Activated T-cell treated with anti-CD3 and anti-CD28 coated beads for 24 hours (primary cell): ENCODE measurements around the gene TSPAN4.

Experiments used
- DNase-seq: peaks from one replicate; pipeline ENCODE4 v3.0.0-alpha.2; 2020; ENCODE audit warnings: low read depth

The TSPAN4 gene

DNA sequence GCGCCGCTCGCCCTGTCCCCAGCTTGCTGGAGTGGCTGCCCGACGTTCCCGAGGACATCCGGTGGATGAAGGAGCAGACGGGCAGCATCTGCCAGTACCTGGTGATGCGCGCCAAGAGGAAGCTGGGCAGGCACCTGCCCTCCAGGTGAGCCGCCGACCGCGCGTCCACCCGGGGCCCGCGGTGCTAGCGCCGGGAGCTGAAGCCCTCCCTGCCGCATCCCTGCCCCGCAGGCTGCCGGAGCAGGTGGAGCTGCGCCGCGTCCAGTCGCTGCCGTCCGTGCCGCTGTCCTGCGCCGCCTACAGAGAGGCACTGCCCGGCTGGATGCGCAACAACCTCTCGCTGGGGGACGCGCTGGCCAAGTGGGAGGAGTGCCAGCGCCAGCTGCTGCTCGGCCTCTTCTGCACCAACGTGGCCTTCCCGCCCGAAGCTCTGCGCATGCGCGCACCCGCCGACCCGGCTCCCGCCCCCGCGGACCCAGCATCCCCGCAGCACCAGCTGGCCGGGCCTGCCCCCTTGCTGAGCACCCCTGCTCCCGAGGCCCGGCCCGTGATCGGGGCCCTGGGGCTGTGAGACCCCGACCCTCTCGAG, 18.3 kb upstream of the TSPAN4 start:
- DNase-seq, result no peak

GRCh38 chr11:824942-825341, 17.7 kb upstream of the TSPAN4 start:
- no peak for DNase-seq

GRCh38 chr11:825366-826226, 17.1 kb upstream of the TSPAN4 start:
- no peak for DNase-seq

GRCh38 chr11:826227-826621, 16.4 kb upstream of the TSPAN4 start:
- no peak for DNase-seq

DNA sequence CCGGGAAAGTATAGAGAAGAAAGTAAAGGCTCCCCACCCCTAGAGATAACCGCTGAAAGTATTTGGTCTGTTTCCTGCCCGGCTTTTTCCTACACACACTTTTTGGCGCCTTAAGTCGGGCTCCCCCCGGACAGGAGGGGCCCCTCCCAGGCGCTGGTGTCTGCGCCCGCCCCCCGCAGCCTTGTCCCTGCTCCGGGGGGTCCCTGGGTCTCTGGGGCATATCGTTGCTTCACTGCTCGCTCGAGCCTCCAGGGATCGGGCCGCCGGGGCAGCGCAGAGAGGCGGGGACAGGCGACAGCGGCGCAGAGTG, 15.9 kb upstream of the TSPAN4 start:
- DNase-seq, result no peak

GRCh38 chr11:827146-827896, 15.3 kb upstream of the TSPAN4 start:
- DNase-seq, result no peak

DNA sequence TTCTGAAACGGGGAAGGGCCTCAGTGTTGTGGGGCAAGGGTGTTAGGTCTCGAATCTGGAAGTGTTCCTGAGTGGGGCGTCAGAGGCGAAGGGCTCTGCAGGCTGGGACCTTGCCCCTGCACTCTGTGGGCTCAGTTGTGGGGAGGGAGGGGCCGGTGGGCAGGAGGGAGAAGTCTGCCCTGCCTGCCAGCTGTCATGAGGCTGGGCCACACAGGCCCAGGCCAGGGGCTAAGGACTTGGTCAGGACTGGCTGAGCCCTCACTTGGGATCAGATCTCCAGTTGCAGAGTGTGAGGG, 14.8 kb upstream of the TSPAN4 start, which contains the start of gene CRACR2B:
Gene CRACR2B, plus strand, starts transcription at position 23 of the 296 bp plus-strand sequence. CDS start 689 bp downstream, outside the sequence.
- no peak for DNase-seq

DNA sequence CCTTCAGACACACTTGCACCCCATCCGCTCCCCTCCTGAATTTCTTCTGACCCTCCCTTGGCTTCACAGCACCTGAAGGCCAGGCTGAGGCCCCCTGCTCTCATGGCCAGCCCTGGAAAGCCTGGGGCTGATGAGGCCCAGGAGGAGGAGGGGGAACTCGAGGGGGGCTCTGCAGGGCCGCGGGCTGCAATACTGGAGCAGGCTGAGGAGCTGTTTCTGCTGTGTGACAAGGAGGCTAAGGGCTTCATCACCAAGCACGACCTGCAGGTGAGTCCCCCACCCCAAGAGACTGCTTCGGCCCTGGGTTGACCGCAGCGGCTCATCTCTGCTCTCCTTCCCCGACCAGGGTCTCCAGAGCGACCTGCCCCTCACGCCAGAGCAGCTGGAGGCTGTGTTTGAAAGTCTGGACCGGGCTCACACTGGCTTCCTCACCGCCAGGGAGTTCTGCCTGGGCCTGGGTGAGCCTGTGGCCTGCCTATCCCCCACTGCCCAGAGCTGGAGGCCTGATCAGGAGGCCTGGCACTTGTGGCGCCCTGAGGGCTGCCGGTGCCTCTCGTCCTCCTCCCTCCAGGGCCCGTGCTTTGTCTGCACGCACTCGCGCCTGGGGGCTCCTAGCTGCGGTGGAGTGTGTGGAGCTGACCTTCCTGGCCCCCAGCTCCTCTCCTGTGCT, 14.0 kb upstream of the TSPAN4 start:
- DNase-seq, result no peak

DNA sequence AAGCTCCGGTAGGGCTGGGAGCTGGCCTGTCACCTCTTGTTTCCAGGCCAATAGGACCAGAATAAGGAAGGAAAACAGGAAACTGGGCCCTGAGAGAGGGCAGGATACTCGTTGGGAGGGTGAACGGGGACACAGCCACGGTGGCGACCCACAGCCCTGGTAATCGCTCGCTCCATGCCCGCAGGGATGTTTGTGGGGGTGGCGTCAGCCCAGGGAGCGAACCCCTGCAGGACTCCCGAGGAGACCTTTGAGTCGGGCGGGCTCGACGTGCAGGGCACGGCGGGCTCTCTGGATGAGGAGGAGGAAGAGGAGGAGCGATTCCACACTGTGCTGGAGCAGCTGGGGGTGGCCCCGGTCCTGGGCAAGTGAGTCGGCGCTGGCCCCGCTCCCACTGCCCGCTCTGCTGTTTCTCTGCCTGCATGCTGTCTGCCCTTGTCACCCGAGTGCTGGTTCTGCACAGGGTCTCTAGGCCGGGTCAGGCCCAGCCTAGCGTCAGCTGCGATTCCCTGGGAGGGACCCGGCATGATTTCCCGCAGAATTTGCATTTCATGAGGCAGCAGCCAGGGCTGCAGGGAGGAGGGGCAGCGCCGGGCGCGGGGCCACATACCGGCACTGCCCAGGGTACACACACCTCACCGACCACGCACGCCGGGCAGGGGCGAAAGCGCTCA, 13.3 kb upstream of the TSPAN4 start:
- DNase-seq, result no peak

DNA sequence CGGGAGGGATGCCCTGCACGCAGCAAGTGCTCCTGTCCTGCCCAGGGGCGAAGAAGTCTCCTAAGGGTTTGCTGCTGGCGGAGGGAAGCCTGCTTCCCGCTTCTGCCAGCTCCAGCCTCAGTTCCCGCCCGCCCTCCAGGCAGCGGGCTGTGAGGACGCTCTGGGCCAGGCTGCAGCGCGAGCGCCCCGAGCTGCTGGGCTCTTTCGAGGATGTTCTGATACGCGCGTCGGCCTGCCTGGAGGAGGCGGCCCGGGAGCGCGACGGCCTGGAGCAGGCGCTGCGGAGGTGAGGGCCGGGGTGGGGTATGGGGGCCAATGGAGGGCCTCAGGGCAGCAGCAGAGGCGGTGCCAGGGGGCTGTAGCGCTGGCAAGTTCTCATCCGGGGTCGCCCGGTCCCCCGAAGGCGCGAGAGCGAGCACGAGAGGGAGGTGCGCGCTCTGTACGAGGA, 12.8 kb upstream of the TSPAN4 start:
- DNase-seq, result no peak

DNA sequence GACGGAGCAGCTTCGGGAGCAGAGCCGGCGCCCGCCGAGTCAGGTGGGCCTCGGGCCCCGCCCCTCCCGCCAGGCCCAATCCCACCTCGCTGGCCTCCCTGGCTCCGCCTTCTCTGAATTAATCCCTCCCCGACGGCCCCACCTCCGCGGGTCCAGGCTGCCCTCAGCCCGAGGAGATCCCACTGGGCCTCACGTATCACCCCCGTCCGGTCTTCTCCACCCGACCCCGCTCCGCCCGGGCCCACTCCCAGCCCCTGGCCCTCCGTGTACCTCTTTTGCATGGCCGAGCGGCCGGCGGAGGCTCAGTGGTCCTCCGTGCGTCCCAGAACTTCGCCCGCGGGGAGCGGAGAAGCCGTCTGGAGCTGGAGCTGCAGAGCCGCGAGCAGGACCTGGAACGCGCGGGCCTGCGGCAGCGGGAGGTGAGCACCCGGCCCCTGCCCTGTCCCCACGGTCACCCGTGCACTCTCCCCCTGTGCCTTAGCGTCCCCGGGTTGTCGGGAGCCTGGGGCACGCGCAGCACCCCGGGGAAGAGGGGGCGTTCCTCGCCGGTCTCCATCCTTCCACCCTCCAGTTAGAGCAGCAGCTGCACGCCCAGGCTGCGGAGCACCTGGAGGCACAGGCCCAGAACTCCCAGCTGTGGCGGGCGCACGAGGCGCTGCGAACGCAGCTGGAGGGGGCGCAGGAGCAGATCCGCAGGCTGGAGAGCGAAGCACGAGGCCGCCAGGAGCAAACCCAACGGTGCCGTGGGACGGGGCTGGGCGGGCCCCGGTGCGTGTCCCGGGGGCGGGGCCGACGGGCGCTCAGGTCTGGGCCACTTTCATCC, 12.1 kb upstream of the TSPAN4 start:
- no peak for DNase-seq

DNA sequence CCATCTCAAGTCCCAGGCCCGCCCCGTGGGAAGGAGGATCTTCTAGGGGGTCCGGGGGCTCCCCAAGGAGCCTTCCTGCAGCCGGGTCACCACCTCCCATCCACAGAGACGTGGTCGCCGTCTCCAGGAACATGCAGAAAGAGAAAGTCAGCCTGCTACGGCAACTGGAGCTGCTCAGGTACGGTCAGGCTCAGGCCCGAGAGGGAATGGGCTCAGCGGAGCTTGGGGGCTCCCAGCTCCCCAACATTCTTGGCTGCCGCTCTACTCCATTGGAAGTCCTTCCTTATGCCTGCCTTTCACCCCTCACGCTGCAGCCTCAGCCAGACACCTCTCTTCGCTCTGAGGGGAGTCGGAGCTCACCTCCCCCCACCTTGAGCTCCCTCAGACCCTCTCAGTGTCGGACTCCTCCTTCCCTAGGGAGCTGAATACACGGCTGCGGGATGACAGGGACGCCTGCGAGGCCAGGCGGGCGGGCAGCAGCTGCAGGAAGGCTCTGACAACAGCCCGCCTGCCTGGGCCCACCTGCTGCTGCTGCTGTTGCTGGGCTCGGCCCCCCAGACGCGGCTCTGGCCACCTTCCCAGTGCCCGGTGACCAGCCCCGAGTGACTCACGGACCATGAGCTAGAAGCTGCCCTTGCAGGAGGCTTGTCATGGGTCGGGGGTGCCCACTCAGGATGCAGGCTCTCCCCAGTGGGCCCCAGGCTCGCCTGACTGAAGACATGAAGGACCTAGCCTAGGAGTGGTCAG, 11.4 kb upstream of the TSPAN4 start:
- no peak for DNase-seq

GRCh38 chr11:831961-832528, 10.6 kb upstream of the TSPAN4 start:
- DNase-seq, result no peak

- no peak for DNase-seq
Measured at GRCh38 chr11:832529-833113, 10.0 kb upstream of the TSPAN4 start, which contains the start of gene CD151. Gene CD151, plus strand, starts transcription at chr11:832952. Its CDS starts 3,118 bp downstream, at chr11:836070.

GRCh38 chr11:833114-833791, 9.4 kb upstream of the TSPAN4 start:
- no peak for DNase-seq

DNA sequence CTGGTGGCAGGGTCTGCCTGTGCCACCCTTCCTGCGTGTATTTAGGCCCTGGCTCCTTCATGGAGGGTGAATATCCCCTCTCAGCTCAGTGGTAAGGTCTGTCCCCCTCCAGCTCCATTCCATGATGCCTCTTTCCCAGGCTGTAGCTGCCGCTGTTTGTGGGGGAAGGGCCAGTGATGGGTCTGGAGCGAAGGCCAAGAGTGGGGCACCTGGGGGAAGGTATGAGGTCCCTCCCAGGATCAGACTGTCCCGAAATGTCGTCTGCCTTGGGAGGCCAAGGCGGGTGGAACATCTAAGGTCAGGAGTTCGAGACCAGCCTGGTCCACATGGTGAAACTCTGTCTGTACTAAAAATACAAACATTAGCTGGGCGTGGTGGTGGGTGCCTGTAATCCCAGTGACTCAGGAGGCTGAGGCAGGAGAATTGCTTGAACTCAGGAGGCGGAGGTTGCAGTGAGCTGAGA, 8.8 kb upstream of the TSPAN4 start:
- no peak for DNase-seq

GRCh38 chr11:834371-835316, 8.0 kb upstream of the TSPAN4 start:
- DNase-seq, result no peak

- no peak for DNase-seq
Measured at GRCh38 chr11:836274-836673, 6.4 kb upstream of the TSPAN4 start.
